Left hindlimb (tissue), 1 donor: Measurements from ENCODE around the gene MARCHF9.
"Not testable (repeated sequence)": the region's sequence is repeated elsewhere in the genome, so short reads cannot be mapped to it uniquely, and the experiment has no call there.

Experiments
- DNase-seq: peaks from one replicate; pipeline ENCODE4 v3.0.0-alpha.2; 2018

Gene MARCHF9

DNA sequence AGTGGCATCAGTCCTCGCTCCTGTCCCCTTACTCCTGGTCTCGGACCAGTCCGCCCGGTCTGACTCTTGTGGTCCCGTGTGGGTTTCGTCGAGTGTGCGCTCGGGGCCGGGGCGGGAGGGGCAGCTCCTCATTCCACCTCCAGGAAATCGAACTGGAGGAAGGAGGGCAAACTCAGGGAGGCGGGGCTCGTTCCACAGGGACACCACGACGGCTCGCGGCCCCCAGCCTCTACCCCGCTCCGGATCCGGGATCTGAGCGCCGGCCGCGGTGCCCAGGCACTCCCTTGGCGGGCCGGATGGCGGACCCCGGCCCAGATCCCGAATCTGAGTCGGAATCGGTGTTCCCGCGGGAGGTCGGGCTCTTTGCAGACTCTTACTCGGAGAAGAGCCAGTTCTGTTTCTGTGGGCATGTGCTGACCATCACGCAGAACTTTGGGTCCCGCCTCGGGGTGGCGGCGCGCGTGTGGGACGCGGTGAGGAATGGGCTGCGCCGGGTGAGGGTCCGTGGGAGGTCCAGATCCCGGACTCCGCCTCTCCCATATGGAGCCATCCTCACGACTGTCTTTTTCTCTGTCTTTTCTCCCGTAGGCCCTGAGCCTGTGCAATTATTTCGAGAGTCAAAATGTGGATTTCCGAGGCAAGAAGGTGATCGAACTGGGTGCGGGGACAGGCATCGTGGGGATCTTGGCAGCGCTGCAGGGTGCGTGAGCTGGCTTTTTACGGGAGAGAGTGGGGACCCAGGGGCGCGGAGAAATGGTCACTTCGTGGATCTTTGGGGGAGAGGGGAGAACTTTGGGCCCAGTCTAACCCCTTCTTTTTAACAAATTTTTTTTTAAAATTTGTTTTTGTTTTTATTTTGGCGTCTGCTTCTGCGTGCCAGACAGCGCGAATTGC lies 17.8 kb downstream of the MARCHF9 start, which contains the start of gene EEF1AKMT3:
TSS of gene EEF1AKMT3 (plus strand) at position 186 of the 894 bp plus-strand sequence. CDS start at position 297, 111 bp downstream.
- DNase-seq, result peak; percentile 80

- not testable (repeated sequence) for DNase-seq
Measured at GRCh38 chr12:57774634-57775033, 19.7 kb downstream of the MARCHF9 start.

GRCh38 chr12:57775044-57775443 lies 20.1 kb downstream of the MARCHF9 start:
- no peak for DNase-seq

DNA sequence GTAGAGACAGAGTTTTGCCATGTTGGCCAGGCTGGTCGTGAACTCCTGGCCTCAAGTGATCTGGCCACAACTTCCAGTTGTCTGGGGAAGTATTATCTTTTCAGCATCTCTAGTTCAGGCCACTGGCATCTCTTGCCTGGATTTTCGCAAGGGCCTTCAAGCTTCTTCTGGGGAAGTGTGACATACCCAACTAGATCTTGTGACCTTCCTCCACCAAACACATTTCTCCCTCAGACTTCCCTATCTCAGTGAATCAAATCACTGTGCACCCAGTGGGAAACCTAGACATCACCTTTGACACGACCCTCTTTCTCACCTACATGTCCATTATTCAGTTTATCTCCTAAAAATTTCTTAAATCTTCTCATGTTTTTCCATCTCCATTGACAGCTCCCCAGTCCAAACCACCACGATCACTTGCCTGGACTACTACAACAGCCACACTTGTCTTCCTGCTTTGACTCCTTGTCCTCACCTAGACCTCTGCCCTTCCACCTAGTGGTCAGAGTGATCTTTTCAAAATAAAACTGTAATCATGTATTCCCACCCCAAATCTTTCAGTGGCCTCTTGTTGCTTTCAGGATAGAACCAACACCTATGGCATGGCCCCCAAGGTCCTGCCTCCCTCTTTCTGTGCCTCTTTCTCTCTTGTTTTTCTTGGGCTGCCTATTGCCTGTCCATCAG lies 20.8 kb downstream of the MARCHF9 start:
- no peak for DNase-seq

DNA sequence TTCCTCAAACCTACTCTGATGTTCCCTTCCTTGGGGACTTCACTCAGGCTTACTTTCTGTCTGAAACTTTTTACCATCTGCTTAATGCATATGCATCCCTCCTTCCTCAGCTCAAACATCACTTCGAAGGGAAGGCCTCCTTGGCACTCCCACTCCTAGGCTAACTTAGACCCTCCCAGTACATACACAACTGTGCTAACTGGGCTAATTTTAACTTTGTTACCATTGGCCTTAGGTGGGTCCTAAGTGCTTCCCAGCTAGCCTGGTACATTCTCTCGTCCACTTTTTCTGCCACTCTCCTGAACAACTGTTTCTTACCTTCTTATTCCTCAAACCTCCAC lies 21.3 kb downstream of the MARCHF9 start:
- DNase-seq, result no peak

DNA sequence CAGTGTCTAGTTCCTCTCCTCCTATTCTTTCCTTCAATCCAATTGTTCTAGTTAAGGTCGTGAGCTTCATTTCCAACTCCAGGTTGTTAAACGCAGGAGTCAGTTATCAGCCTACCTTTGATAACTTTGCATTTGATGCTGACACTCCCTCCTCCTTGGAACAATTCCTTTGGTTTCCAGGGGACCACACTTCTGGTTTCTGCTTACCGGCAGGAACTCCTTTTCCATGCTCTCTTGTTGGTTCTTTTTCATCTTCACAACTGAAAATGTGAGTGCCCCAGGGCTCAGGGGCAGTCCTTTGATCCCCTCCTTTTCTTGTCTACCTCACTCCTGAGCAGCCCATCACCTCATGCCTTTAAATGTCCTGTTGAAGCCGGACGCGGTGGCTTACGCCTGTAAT lies 22.5 kb downstream of the MARCHF9 start:
- no peak for DNase-seq

DNA sequence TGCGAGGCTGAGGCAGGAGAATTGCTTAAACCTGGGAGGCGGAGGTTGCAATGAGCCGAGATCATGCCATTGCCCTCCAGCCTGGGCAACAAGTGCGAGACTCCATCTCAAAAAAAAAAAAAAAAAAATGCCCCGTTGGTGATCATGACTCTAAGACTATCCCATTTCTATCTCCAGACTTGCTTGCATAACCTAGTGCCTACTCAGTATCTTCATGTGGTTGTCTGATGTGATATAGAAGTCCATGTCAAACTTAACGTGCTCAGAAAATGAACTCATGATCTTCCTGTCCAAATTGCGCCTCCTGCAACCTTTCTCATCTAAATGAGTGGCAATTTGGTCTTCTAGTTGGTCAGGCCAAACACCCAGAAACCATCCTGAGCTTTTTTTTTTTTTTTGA lies 23.0 kb downstream of the MARCHF9 start:
- no peak for DNase-seq

DNA sequence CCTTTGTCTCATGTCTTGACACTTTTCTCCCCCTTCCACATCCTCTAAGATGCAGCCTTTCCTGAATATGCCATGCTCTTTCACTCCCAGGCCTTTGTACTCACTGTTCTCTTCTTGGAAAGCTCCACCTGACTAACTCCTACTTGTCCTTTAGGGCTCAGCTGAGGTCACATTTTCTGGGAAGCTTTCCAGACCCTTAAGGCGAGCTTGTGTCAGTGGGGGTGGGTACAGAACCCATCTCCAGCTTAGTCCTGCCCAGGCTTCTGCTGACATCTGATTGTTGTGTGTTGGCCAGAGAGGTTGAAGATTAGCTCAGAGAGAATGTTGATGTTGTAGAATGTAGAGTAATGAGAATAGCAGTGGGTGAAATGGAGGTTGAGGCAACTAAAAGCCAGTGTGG lies 24.8 kb downstream of the MARCHF9 start:
- no peak for DNase-seq

- DNase-seq, result no peak
Measured at GRCh38 chr12:57780284-57780897, 25.5 kb downstream of the MARCHF9 start.

- no peak for DNase-seq
Measured at GRCh38 chr12:57781244-57781643, 26.3 kb downstream of the MARCHF9 start.

DNA sequence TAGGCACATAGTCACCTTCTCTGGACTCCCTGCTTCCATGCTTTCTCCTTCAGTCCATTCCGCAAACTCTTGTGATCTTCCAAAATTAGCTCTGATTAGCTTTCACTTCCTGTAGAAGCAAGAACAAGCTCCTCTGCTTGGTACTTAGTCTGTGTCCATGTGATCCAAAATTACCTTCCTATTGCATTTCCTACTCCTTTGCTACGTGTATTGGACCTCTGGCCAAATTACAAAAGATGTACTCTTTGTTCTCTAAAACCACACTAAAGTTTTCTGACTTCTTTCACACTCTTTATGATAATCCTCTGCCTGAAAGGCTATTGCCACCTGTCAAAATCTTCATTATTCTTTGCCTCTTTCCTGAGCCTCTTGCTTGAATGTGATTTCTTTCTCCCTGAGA lies 26.9 kb downstream of the MARCHF9 start:
- DNase-seq, result no peak

GRCh38 chr12:57782243-57782607 lies 27.3 kb downstream of the MARCHF9 start:
- no peak for DNase-seq

- peak; percentile 94 for DNase-seq
Measured at GRCh38 chr12:57782608-57783465, 27.9 kb downstream of the MARCHF9 start, which contains the start of gene TSFM. TSFM (plus strand) TSS chr12:57782787; CDS start chr12:57782802, 15 bp downstream.

DNA sequence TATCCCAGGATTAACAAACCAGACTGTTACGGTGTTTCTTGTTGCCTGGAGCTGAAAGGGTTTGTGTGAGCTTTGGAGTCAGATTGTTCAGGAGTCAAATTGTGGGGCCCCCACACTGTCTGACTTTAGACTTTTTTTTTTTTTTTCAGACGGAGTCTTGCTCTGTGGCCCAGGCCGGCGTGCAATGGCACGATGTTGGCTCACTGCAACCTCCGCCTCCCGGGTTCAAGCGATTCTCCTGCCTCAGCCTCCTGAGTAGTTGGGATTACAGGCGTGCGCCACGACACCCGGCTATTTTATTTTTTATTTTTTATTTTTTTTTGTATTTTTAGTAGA lies 28.5 kb downstream of the MARCHF9 start:
- no peak for DNase-seq

GRCh38 chr12:57783861-57784260 lies 29.0 kb downstream of the MARCHF9 start:
- DNase-seq, result no peak

- no peak for DNase-seq
Measured at GRCh38 chr12:57793920-57794319, 39.0 kb downstream of the MARCHF9 start.

GRCh38 chr12:57795354-57795753 lies 40.5 kb downstream of the MARCHF9 start:
- DNase-seq, result no peak

- DNase-seq, result no peak
Measured at GRCh38 chr12:57796996-57797395, 42.1 kb downstream of the MARCHF9 start.

- DNase-seq, result no peak
Measured at GRCh38 chr12:57797933-57798332, 43.0 kb downstream of the MARCHF9 start.

DNA sequence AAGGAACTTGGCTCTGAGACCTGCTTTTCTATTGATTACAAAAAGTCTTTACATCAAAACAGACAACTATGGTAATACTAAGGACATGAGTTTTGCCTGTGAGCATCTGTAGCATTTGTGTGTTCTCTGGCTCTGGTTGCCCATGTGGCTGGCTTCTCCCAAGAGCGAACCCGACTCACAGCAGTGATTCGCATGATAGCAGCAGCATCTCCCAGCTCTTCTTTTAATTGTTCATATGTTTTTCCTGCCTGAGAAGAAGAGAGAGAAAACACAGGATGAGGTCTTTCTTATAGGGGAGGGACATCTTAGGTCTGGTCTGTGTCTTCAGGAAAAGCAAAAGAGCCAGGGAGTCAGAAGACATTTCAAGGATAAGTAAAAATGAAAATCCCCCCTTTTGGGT lies 46.1 kb downstream of the MARCHF9 start:
- DNase-seq, result no peak

DNA sequence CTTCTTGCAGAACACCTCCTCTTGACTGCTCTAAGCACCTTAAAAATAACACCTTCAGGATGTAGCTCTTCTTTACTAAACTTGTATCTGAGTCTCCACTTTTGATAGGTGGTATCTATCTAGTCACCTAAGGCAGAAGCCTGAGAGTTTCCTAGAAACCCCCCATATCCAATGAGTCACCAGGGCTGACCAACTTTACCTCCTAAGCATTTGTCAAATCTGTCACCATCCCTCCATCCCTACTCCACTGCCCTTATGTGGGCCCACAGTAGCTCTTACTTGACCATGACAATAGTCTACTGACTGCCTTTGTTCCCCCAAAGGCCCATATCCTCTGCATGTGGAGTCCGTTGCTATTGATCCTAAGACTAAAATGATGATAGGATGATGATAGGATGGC lies 47.7 kb downstream of the MARCHF9 start:
- no peak for DNase-seq

DNA sequence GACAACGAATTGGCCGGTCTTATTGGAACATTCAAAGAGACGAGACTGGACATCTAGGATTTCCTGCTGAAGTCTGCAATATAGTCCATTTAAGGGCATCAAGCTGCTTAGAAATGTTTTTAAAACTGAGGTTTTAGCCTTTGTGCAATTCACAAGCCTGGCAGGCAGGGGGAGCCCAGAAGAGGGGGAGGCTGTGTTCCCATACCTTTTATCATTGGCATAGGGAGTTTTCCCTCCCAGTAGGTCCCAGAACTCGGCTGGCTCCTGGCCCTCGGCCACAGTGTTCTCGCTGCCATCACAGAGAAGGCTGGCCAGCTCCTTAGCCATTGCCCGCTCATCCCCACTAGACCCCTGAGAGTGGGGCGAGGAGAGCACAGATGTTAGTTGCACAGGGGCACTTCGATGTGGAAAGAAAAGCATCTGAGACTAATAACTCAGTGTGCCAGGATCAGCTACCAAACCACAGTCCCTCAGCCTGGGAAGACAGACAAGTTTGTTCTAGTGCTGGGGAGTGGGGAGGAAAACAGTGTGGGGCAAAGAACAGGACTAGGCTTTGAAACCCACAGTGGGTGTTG lies 48.5 kb downstream of the MARCHF9 start:
- DNase-seq, result no peak

DNA sequence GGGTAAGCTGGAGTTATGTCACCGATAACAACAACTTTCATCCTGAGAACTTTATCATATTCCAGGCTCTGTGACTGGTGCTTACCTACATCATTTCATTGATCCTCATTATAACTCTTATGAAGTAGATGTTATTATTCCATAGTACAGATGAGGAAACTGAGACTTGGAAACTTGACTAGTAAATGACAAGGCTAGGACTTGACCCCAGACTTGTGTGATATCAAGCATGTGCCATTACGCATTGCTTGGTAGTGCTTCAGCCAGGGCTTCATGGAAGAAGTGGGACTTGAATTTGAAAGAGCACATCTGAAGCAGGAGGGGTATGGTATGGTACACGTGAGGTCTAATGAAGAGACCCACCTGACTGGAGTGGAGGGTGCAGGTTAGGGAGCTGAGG lies 51.8 kb downstream of the MARCHF9 start:
- no peak for DNase-seq
